GM21367 (cell line): ENCODE measurements around the gene PDGFC.

Source experiments
- ATAC-seq: cut with Tn5 transposase; IDR thresholded peaks from one replicate; pipeline ENCODE4 v1.9.1; 2021; ENCODE audit not compliant: unreplicated experiment

The PDGFC gene

DNA sequence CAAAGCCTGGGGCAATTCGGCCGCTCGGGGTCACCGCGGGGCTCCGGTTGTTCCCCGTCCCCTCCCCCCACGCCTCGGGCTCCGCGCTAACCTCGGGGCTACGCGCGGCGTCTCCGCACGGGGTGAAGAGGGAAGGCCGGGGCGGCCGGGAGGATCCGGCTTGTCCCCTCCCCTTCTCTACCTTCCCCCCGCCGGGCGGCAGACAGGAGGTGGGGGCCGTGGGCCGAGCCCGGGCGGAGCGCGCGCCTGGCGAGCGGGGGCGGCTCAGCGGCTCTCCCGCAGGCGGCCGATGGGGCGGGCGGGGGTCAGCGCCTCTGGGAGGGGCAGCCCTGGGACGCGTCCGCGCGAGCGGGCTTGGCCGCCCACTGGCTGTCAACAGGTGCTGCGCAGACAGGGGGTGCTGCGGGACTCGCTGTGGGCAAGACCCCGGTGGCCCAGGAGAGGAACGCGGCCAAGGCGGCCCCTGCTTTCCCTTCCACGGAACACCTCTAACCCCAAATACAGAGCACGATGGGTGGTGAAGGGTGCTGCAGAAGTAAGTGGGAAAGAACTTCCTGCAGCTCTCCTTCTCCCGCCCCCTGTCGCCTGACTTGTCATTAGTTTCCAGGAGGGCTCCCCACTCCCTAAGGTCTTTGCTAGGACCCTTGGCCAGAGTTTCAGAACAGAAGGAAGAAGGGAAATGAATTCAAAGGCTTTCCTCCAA, at the start of gene PDGFC:
Gene PDGFC (minus strand): TSS at position 124 of the 703 bp plus-strand sequence. CDS start 896 bp downstream, outside the sequence.
- no peak for ATAC-seq

GRCh38 chr4:157020882-157021281, 49.3 kb upstream of the PDGFC start:
- no peak for ATAC-seq

DNA sequence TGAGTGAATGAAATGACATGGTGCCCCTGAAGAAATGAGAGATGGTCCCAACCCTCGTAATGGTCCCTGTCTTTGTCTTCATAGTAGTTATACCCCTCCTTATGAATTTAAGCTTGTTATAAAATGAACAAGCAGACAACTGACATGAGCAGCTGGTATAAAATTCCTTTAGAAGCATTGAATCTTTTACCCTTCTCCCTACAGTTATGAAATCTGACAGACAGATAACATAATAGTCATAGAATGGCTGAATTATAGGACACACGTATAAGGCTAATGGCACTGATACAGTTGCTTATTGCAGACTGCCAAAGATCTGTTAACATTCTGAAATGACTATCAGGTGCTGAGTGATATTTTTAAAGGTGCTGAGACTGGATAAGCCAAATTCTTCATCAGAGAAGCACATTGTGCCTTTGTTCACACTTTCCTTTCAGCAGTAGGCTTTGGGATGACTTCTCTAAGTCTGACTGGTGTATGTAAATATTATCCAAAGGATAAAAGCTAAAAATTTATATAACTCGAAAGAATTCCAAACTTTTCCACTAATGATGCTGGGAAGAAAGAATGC, 47.4 kb upstream of the PDGFC start:
- ATAC-seq: no peak

DNA sequence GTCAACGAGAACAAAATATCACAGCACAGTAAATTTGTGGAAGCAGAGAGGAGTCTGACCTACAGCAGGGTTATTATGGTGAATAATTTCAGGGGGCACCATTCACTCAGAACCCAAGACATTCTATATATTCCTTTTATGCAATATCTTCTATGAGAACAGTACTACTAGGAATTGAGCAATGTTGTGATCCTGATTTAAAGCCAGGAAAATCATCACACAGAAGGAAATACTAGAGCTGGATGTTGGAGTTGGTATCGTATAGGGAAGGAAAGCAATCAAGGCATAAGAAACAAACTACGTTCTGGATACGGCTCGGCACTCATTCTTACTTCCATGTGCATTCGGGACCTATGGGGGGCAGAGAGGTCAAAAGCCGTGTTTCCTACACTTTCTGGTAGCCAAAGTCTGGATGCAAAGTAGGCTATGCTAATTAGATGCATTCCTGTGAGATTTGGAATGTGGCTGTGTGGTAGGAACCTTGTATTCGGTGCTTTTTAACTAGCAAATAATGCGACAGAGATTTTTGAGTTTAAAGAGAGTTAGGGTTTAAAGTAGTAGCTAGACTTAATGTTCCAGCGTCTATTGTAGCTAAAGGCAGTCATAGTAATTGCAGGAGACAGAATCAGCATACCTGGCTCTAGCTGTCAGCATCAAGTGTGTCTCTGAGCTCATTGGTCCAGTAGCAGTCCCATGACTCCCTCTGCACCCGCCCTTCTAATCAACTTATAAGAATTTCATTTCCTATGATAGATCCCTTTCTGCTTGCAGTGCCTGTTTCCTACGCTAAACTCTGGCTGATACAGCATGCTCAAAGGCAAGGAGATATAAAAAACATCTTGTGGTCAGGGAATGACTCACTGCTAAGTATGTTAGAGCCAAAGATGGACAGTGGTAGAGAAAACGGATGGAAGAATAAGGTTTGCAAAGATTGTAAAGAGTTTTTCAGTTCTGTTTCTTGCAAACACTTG, 43.3 kb upstream of the PDGFC start:
- ATAC-seq: no peak

DNA sequence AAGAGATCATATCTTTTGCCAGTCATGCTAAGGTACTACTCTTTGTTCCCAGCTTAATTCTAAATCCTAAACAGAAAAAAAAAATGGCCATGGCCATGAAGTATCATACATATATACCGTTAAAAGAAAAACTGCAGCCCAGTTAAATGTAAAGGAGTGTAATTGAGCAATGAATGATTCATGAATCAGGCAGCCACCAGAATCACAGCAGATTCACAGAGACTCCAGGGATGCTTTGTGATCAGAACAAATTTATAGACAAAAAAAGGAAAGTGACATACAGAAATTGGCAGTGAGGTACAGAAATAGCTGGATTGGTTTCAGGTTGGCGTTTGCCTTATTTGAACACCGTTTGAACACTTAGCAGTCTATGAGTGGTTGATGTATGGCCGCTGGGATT, 42.1 kb upstream of the PDGFC start:
- no peak for ATAC-seq

- no peak for ATAC-seq
These were observed 41.2 kb upstream of the PDGFC start for GRCh38 chr4:157012781-157013180.

DNA sequence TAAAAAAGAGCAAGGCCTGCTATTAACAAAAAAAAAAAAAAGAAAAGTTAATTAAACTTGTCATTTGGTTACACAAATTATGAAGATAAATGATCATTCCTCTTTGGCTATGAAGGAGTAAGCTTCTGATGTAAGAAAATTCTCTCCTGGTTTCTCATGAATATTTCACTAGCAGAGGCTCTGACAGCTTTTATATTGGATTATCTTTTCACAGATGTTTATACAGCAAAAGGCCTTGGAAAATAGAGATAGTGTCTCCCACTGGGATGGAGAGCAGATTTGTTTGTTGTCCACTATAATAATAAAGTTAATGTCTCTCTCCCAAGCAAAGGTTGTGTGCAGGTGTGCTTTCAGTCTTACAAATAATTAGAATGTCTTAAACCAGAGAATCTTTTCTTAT, 40.7 kb upstream of the PDGFC start:
- ATAC-seq: no peak

GRCh38 chr4:157010630-157011029, 39.0 kb upstream of the PDGFC start:
- no peak for ATAC-seq

DNA sequence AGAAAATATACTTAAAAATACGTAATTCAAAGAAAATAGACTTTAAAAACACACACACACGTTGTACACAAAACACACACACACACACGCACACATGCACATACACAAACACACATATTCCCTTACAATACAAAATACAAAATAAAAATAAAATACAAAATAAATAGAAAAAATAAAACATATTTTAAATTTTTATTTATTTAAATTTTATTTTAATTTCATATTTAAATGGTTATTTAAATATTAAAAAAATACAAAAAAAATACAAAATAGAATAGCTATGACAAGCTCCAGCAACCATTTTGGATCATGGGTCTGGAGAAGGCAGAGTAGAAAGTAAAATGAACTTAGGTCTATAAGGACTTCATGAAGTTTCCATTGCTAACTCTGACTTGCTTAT, 34.2 kb upstream of the PDGFC start:
- ATAC-seq: no peak

- ATAC-seq: no peak
These were observed 33.6 kb upstream of the PDGFC start for GRCh38 chr4:157005193-157005592.

DNA sequence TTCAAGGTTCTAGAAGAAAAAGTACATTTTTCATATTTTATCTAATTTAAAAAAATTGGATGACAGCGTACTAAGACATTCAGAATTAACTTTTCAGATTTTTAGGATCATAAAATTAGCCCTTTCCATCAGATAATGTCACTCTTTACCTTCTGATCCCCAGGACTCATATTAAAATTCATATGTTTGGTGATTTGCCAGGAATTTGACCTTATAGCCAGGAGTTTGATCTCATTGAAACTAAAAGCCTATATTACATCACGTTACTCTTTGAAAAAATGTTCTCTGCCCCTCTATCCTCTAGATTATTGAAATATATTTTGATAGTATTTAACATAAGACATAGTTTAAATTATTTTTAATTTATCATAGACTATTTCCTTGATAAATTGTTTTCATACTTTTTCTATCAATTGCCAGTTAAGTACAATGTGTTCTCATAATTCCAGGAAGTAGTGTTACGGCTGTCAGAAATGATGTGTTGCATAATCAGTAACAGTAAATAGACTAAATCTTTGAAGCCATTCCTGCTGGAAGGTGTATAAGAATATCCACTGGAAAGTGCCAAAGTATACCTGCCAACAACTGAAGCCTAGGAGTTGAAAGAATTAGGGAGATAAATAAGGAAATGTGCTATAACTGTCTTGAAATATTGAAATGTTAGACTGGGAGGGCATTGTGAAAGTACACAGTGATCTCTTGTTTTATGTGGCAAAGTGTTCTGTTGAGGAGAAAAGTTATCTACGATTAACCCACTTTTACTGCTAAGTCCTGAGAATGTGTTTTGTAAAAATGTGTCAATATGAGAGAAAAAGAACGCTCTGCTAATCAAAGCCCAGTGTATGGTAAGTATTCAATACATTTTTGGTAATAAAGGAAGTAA, 32.9 kb upstream of the PDGFC start:
- ATAC-seq: no peak

- ATAC-seq: no peak
These were observed 27.5 kb upstream of the PDGFC start for GRCh38 chr4:156999175-156999517.

DNA sequence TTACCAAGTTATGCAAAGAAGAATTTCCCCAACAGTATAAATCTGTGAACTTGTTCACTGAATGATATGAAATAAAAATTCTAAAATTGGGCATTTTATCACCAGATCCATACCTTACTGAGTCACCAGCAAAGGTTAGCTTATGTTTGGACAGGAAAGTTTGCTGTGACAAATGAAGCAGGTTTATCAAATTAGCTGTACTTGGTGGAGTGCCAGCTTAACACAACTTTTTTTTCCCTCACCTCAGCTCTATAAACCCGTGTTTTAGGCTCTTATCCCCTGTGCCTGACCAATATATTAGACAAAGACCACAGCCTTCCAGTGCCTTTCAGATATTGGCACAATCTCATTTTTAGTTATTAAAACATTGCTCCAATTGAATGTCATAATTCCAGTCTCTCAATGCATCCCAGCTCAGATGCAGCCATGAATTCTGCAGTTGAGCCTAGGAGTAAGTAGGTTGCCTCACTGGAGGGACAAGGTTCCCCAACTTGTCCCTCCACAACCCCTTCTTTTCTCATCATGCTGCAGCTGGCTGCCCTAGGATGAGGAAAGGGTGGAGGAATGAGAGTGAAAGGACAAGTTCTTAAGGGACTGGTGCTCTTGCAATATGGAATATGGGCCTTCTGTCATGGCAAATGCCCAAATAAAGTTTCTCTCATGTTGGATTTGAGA, 27.0 kb upstream of the PDGFC start:
- no peak for ATAC-seq

- no peak for ATAC-seq
These were observed 21.3 kb upstream of the PDGFC start for GRCh38 chr4:156992943-156993342.

GRCh38 chr4:156991161-156991560, 19.6 kb upstream of the PDGFC start:
- ATAC-seq: no peak

DNA sequence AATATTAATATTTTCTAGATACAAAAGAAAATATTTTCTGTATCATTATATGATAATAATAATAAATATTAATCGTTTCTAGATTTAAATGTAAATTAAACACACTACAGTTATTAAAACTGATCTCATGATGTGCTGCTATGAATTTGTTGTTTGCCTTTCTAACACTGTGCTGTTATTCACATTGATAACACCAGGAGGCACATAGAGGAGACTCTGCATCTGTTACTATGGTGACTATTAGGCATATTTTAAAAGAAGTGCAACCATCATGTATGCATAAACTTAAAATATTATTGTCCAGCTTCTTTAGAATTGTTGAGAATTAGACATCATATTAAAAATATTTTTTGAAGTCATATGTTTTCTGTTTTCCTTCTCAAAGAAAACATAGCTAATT, 11.8 kb upstream of the PDGFC start:
- ATAC-seq: no peak

DNA sequence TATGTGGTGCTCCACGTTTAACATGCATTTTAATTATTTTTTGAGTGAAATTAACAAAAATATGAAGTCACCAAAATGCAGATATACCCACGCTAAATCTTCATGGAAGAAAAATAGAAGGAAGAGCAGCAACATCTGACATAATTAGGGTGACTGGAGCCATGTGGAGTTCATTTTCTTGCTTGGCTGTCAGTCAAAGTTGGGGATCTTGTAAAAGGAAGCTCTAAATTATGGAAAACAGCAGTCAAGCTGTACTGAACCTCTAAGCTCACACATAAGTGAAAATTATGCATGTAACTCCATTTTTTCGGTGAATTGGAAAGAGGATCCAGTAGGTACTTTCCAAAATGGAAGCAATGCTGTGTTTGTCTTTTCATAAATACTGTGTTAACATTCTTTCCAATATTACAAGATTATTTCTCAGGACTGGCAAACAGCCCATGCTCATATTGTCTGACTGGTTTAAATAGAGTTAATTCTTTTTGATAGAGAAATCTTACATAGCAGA, 9.7 kb upstream of the PDGFC start:
- no peak for ATAC-seq

DNA sequence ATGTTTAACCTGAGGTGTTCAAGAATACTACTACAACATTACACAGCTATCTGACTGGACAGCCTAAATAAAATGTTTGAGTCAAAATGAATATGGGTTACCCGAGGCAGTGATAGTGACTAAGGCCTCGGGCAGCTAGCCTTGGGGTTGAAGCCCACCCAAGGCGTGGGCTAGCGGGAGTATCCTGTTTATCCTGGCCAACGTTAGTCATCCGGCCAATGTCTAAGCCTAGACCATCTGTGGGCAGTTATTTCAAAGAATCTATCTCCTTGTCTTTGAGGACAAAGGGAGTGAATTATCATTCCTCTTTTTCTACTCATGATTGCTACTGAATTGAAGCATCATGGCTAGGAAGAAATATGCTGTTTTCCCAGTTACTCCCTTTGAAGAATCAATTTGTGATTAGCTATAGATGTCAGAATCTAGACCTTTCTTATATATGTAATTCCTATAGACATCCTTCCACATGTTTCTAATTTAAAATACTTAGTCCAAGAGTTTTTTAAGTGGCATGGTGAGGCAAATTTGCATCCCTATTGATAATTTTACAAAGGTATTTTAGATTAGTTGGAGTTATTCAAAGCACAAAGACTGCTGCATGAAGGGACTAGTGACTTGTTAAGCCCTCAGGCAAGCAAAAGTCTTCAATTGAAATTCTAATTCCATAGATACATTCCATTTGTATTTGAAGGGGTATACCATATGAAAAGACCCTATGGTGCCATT, 6.0 kb upstream of the PDGFC start:
- no peak for ATAC-seq

DNA sequence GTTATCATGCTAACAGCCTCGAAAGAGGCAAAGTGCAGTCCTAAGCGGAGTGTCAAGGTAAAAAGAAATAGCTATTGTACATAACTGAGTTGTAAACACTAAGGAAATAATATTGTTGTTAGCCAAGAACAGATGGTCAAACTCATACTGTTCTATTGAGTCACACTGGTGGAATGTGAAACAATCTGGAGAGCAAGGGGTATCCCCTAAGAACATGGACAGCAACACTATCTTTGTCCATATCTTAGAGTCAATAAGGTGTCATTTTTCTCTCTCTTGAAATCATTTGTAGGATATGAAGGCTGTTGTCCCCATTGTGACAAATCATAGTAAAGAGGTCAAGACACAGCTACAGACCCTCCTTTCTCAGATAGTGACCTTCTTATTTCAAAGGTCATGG, 4.5 kb upstream of the PDGFC start:
- ATAC-seq: no peak

DNA sequence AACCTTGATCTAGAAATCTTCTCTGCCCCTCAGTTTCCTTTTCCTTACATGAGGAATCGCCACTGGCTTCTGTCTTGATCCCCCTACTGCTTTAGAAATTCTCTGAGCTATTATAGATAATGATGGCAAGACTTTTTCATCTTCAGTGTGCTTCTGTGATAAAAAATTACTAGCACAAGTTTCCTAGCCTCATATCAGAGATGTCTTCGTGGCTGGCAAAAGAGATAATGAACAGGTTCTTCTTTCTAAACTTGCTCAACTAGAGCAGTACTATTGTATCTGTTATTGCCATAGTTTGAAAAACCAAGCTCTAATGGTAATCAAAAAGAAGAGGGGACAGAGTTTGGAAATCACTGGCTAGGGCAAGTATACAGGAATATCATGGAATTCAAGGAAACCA, 4.1 kb upstream of the PDGFC start:
- ATAC-seq: no peak
